ENCODE data around the gene CYP4F8.

The CYP4F8 gene

GRCh38 chr19:15616183-15616582, 1.2 kb downstream of the CYP4F8 start:
- Histone ChIP-seq H3K27ac (ENCODE audit: low read length) (no peak overlapping the region), H3K9me3 (ENCODE audit: control insufficient read depth, insufficient read depth, low read length) (peaks cover 13% of the 10 kb centered on the region), H3K27me3 (ENCODE audit: control insufficient read depth, insufficient read depth, low read length) (no peaks in the 10 kb centered on the region), H3K36me3 (ENCODE audit: control insufficient read depth, insufficient read depth, low read length) (no peaks in the 10 kb centered on the region), H3K4me3 (ENCODE audit: low read length) (no peak overlapping the region), H3K4me1 (ENCODE audit: control insufficient read depth, insufficient read depth, low read length) (no peaks in the 10 kb centered on the region)
- whole genome bisulfite sequencing (ENCODE audit: insufficient coverage, insufficient read length), result no CpG with 5 or more reads among the region's 4 CpGs
- DNase-seq (ENCODE audit: low read depth, low spot score), result no peak

GRCh38 chr19:15616627-15617270, 1.7 kb downstream of the CYP4F8 start:
- H3K27ac ChIP-seq (ENCODE audit: low read length), result no peak overlapping the region
- H3K36me3 ChIP-seq (ENCODE audit: control insufficient read depth, insufficient read depth, low read length), result no peaks in the 10 kb centered on the region
- H3K4me1 ChIP-seq (ENCODE audit: control insufficient read depth, insufficient read depth, low read length), result no peaks in the 10 kb centered on the region
- H3K9me3 ChIP-seq (ENCODE audit: control insufficient read depth, insufficient read depth, low read length), result peaks cover 13% of the 10 kb centered on the region
- no peaks in the 10 kb centered on the region for H3K27me3 ChIP-seq (ENCODE audit: control insufficient read depth, insufficient read depth, low read length)
- no peak overlapping the region for H3K4me3 ChIP-seq (ENCODE audit: low read length)
- no peak for DNase-seq (ENCODE audit: low read depth, low spot score)
- whole genome bisulfite sequencing (ENCODE audit: insufficient coverage, insufficient read length), result no CpG with 5 or more reads among the region's 7 CpGs

GRCh38 chr19:15618321-15618720, 3.3 kb downstream of the CYP4F8 start:
- no peak for DNase-seq (ENCODE audit: low read depth, low spot score)
- WGBS (ENCODE audit: insufficient coverage, insufficient read length), result no CpG with 5 or more reads among the region's 5 CpGs
- H3K27me3 ChIP-seq (ENCODE audit: control insufficient read depth, insufficient read depth, low read length), result no peaks in the 10 kb centered on the region
- no peak overlapping the region for H3K27ac ChIP-seq (ENCODE audit: low read length)
- H3K4me1 ChIP-seq (ENCODE audit: control insufficient read depth, insufficient read depth, low read length), result no peaks in the 10 kb centered on the region
- H3K36me3 ChIP-seq (ENCODE audit: control insufficient read depth, insufficient read depth, low read length), result no peaks in the 10 kb centered on the region
- H3K4me3 ChIP-seq (ENCODE audit: low read length), result no peak overlapping the region
- H3K9me3 ChIP-seq (ENCODE audit: control insufficient read depth, insufficient read depth, low read length), result peaks cover 12% of the 10 kb centered on the region

GRCh38 chr19:15621801-15622200, 6.8 kb downstream of the CYP4F8 start:
- Histone ChIP-seq H3K27ac (ENCODE audit: low read length) (no peak overlapping the region), H3K36me3 (ENCODE audit: control insufficient read depth, insufficient read depth, low read length) (no peaks in the 10 kb centered on the region), H3K27me3 (ENCODE audit: control insufficient read depth, insufficient read depth, low read length) (no peaks in the 10 kb centered on the region), H3K9me3 (ENCODE audit: control insufficient read depth, insufficient read depth, low read length) (peaks cover 9% of the 10 kb centered on the region), H3K4me3 (ENCODE audit: low read length) (no peak overlapping the region), H3K4me1 (ENCODE audit: control insufficient read depth, insufficient read depth, low read length) (no peaks in the 10 kb centered on the region)
- no peak for DNase-seq (ENCODE audit: low read depth, low spot score)
- no CpG with 5 or more reads among the region's 1 CpG for WGBS (ENCODE audit: insufficient coverage, insufficient read length)

- DNase-seq (ENCODE audit: low read depth, low spot score), result no peak
- Histone ChIP-seq H3K4me1 (ENCODE audit: control insufficient read depth, insufficient read depth, low read length) (no peaks in the 10 kb centered on the region), H3K27me3 (ENCODE audit: control insufficient read depth, insufficient read depth, low read length) (no peaks in the 10 kb centered on the region), H3K36me3 (ENCODE audit: control insufficient read depth, insufficient read depth, low read length) (no peaks in the 10 kb centered on the region), H3K27ac (ENCODE audit: low read length) (no peak overlapping the region), H3K9me3 (ENCODE audit: control insufficient read depth, insufficient read depth, low read length) (peaks cover 9% of the 10 kb centered on the region), H3K4me3 (ENCODE audit: low read length) (no peak overlapping the region)
- no CpG with 5 or more reads among the region's 11 CpGs for WGBS (ENCODE audit: insufficient coverage, insufficient read length)
Observed at GRCh38 chr19:15622991-15623390, 8.0 kb downstream of the CYP4F8 start.

GRCh38 chr19:15623711-15624318, 8.8 kb downstream of the CYP4F8 start:
- DNase-seq (ENCODE audit: low read depth, low spot score), result no peak

GRCh38 chr19:15628236-15629002, 13.4 kb downstream of the CYP4F8 start:
- DNase-seq (ENCODE audit: low read depth, low spot score), result no peak
- Histone ChIP-seq H3K36me3 (ENCODE audit: control insufficient read depth, insufficient read depth, low read length) (no peaks in the 10 kb centered on the region), H3K4me1 (ENCODE audit: control insufficient read depth, insufficient read depth, low read length) (no peaks in the 10 kb centered on the region), H3K4me3 (ENCODE audit: low read length) (no peak overlapping the region), H3K27me3 (ENCODE audit: control insufficient read depth, insufficient read depth, low read length) (no peaks in the 10 kb centered on the region), H3K27ac (ENCODE audit: low read length) (no peak overlapping the region), H3K9me3 (ENCODE audit: control insufficient read depth, insufficient read depth, low read length) (peaks cover 9% of the 10 kb centered on the region)
- no CpG with 5 or more reads among the region's 22 CpGs for WGBS (ENCODE audit: insufficient coverage, insufficient read length)

More at GRCh38 chr19:15623711-15624318, 8.8 kb downstream of the CYP4F8 start:
- no peaks in the 10 kb centered on the region for H3K36me3 ChIP-seq (ENCODE audit: control insufficient read depth, insufficient read depth, low read length)
- no peak overlapping the region for H3K4me3 ChIP-seq (ENCODE audit: low read length)
- H3K27ac ChIP-seq (ENCODE audit: low read length), result no peak overlapping the region
- H3K9me3 ChIP-seq (ENCODE audit: control insufficient read depth, insufficient read depth, low read length), result peaks cover 14% of the 10 kb centered on the region
- WGBS (ENCODE audit: insufficient coverage, insufficient read length), result no CpG with 5 or more reads among the region's 9 CpGs
- H3K4me1 ChIP-seq (ENCODE audit: control insufficient read depth, insufficient read depth, low read length), result no peaks in the 10 kb centered on the region
- no peaks in the 10 kb centered on the region for H3K27me3 ChIP-seq (ENCODE audit: control insufficient read depth, insufficient read depth, low read length)

GRCh38 chr19:15629003-15629880, 14.2 kb downstream of the CYP4F8 start:
- H3K9me3 ChIP-seq (ENCODE audit: control insufficient read depth, insufficient read depth, low read length), result peaks cover 5% of the 10 kb centered on the region
- DNase-seq (ENCODE audit: low read depth, low spot score), result peak; percentile 1
- WGBS (ENCODE audit: insufficient coverage, insufficient read length), result no CpG with 5 or more reads among the region's 25 CpGs

GRCh38 chr19:15631817-15632216, 16.8 kb downstream of the CYP4F8 start:
- no peak for DNase-seq (ENCODE audit: low read depth, low spot score)
- WGBS (ENCODE audit: insufficient coverage, insufficient read length), result no CpG with 5 or more reads among the region's 9 CpGs
- no peaks in the 10 kb centered on the region for H3K36me3 ChIP-seq (ENCODE audit: control insufficient read depth, insufficient read depth, low read length)
- H3K4me1 ChIP-seq (ENCODE audit: control insufficient read depth, insufficient read depth, low read length), result no peaks in the 10 kb centered on the region
- H3K27ac ChIP-seq (ENCODE audit: low read length), result no peak overlapping the region
- no peak overlapping the region for H3K4me3 ChIP-seq (ENCODE audit: low read length)
- H3K27me3 ChIP-seq (ENCODE audit: control insufficient read depth, insufficient read depth, low read length), result no peaks in the 10 kb centered on the region
- peaks cover 7% of the 10 kb centered on the region for H3K9me3 ChIP-seq (ENCODE audit: control insufficient read depth, insufficient read depth, low read length)

More at GRCh38 chr19:15629003-15629880, 14.2 kb downstream of the CYP4F8 start:
- Histone ChIP-seq H3K36me3 (ENCODE audit: control insufficient read depth, insufficient read depth, low read length) (no peaks in the 10 kb centered on the region), H3K27ac (ENCODE audit: low read length) (no peak overlapping the region), H3K4me3 (ENCODE audit: low read length) (no peak overlapping the region), H3K4me1 (ENCODE audit: control insufficient read depth, insufficient read depth, low read length) (no peaks in the 10 kb centered on the region), H3K27me3 (ENCODE audit: control insufficient read depth, insufficient read depth, low read length) (no peaks in the 10 kb centered on the region)
